ENCODE measurements around the gene STRN4. TPM values are rescaled to one million over a fixed set of nuclear protein-coding genes. Genes with fewer than 3 reads are reported as not detected.

The STRN4 gene
- total and polyA plus RNA-seq, 2 donors (not counting 1 experiment from before 2014, with no cell fraction given) = 33.7 to 56.0 TPM

- H3K36me3 ChIP-seq (ENCODE audit: control insufficient read depth, insufficient read depth, low read length) = peaks cover 47% of the 10 kb centered on the region
Observed at GRCh38 chr19:46722421-46723022, 23.7 kb downstream of the STRN4 start.

GRCh38 chr19:46722004-46722380 is 24.3 kb downstream of the STRN4 start:
- peaks cover 42% of the 10 kb centered on the region for H3K36me3 ChIP-seq (ENCODE audit: control insufficient read depth, insufficient read depth, low read length)

More at GRCh38 chr19:46722421-46723022, 23.7 kb downstream of the STRN4 start:
- no peaks in the 10 kb centered on the region for H3K27me3 ChIP-seq (ENCODE audit: control insufficient read depth, insufficient read depth, low read length)
- no peak overlapping the region for H3K4me3 ChIP-seq (replicated peaks in 1 of 4; ENCODE audit: control extremely low read depth in 1 of 4, insufficient read depth in 1 of 4, low read depth in 3 of 4, low read length in 4 of 4)
- no peak overlapping the region for H2AFZ ChIP-seq (ENCODE audit: low read length)
- no peak for DNase-seq (ENCODE audit: low read depth in 2 of 2)
- H3K4me1 ChIP-seq (ENCODE audit: control insufficient read depth, extremely low read depth, insufficient read depth, low read length) = no peaks in the 10 kb centered on the region
- H3K27ac ChIP-seq (ENCODE audit: insufficient read depth, low read length) = no peak overlapping the region
- H3K9me3 ChIP-seq (ENCODE audit: control insufficient read depth, insufficient read depth, low read depth, low read length) = no peaks in the 10 kb centered on the region
- no peak overlapping the region for H3K9ac ChIP-seq (ENCODE audit: insufficient read depth, low read length)
- no peaks in the 10 kb centered on the region for H4K20me1 ChIP-seq (ENCODE audit: control insufficient read depth, extremely low read depth, insufficient read depth, low read length)
- no peak for TF ChIP-seq CTCF (conservative IDR thresholded peaks at IDR 0.05 in 1 of 2, IDR thresholded peaks at IDR 0.05 in 1 of 2; ENCODE audit: low read depth in 1 of 2, low read length in 2 of 2)
- TF ChIP-seq EZH2 (IDR thresholded peaks at IDR 0.05; ENCODE audit: low read length, missing control alignments) = no peak
- H3K79me2 ChIP-seq (ENCODE audit: control insufficient read depth, insufficient read depth, low read length) = no peaks in the 10 kb centered on the region
- no peak overlapping the region for H3K4me2 ChIP-seq (ENCODE audit: extremely low read depth, insufficient read depth, low read length)

More at GRCh38 chr19:46722004-46722380, 24.3 kb downstream of the STRN4 start:
- H3K9me3 ChIP-seq (ENCODE audit: control insufficient read depth, insufficient read depth, low read depth, low read length) = no peaks in the 10 kb centered on the region
- no peaks in the 10 kb centered on the region for H3K79me2 ChIP-seq (ENCODE audit: control insufficient read depth, insufficient read depth, low read length)
- no peaks in the 10 kb centered on the region for H4K20me1 ChIP-seq (ENCODE audit: control insufficient read depth, extremely low read depth, insufficient read depth, low read length)
- no peak overlapping the region for H2AFZ ChIP-seq (ENCODE audit: low read length)
- H3K9ac ChIP-seq (ENCODE audit: insufficient read depth, low read length) = no peak overlapping the region
- no peaks in the 10 kb centered on the region for H3K27me3 ChIP-seq (ENCODE audit: control insufficient read depth, insufficient read depth, low read length)
- no peak overlapping the region for H3K4me2 ChIP-seq (ENCODE audit: extremely low read depth, insufficient read depth, low read length)
- no peak overlapping the region for H3K27ac ChIP-seq (ENCODE audit: insufficient read depth, low read length)
- no peaks in the 10 kb centered on the region for H3K4me1 ChIP-seq (ENCODE audit: control insufficient read depth, extremely low read depth, insufficient read depth, low read length)
- H3K4me3 ChIP-seq (replicated peaks in 1 of 4; ENCODE audit: control extremely low read depth in 1 of 4, insufficient read depth in 1 of 4, low read depth in 3 of 4, low read length in 4 of 4) = no peak overlapping the region
- peak in 1 of 2 donors; percentile 18 for DNase-seq (ENCODE audit: low read depth in 2 of 2)
- TF ChIP-seq EZH2 (IDR thresholded peaks at IDR 0.05; ENCODE audit: low read length, missing control alignments) = no peak
- no peak for TF ChIP-seq CTCF (conservative IDR thresholded peaks at IDR 0.05 in 1 of 2, IDR thresholded peaks at IDR 0.05 in 1 of 2; ENCODE audit: low read depth in 1 of 2, low read length in 2 of 2)

Data from fibroblast of lung (primary cell).